ENCODE data around the gene AGPAT2. TPM values are rescaled to one million over a fixed set of nuclear protein-coding genes. Genes with fewer than 3 reads are reported as not detected.

AGPAT2 gene
- total and polyA plus RNA-seq, 2 donors (not counting 1 experiment from before 2014, with no cell fraction given): 25.1 to 28.4 TPM

DNA sequence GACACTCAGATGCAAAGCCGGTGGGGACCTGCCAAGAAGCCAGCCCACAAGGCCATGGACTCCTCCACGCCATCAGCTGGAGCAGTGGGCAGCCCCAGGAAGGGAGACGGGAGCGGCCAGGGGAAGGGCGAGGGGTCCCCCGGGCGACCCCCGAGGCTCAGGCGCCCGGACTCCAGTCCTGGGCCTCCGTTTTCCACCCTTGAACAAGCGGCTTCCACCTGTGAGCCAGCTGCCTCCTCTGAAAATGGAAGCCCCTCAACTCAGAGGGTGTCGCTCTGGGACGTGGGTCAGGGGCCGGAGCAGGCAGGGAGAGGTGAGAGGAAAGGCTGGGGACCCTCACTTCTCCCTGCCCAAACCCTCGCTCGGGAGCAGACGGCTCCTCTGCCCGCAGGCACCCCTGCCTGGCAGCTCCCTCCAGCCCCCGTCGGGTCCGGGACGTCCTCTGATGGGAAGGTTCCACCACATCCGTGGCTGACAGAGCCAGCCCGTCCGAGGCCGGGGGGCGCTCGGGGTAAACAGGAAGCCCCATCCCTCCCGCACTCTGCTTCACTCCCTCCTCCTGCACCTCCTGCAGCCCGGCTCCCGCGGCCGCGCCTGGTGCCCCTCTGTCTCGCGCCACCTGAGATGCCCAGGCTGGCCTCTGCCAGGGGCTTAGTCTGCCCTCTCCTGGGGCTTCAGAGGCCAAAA lies 28.3 kb downstream of the AGPAT2 start:
- H3K4me1 Mint-ChIP-seq: peaks cover 29% of the 10 kb centered on the region

More for the DNA sequence above, 28.3 kb downstream of the AGPAT2 start:
- peak; percentile 44 for DNase-seq
- ChIA-PET CTCF (no interaction called here), POLR2A (no interaction called here)
- no peak overlapping the region for H2AFZ ChIP-seq (ENCODE audit: insufficient read depth, low read depth, low read length, poor library complexity, severe bottlenecking)
- no peak overlapping the region for H3K9ac ChIP-seq (ENCODE audit: low read length)
- H3K4me3 ChIP-seq (ENCODE audit: control extremely low read depth in 1 of 5, extremely low read depth in 1 of 5, insufficient read depth in 1 of 5, low read depth in 2 of 5, low read length in 4 of 5): no peak overlapping the region
- peaks cover 46 to 50% of the 10 kb centered on the region in 2 donors for H3K4me1 ChIP-seq (ENCODE audit: control insufficient read depth in 2 of 2, insufficient read depth in 2 of 2, low read length in 2 of 2)
- H3K9me3 Mint-ChIP-seq (ENCODE audit: insufficient read depth): no peaks in the 10 kb centered on the region
- no peaks in the 10 kb centered on the region for H4K20me1 ChIP-seq (ENCODE audit: control insufficient read depth, insufficient read depth, low read length, poor library complexity, severe bottlenecking)
- peaks cover 0 to 39% (median 0%) of the 10 kb centered on the region in 3 donors for H3K9me3 ChIP-seq (ENCODE audit: control extremely low read depth in 1 of 3, control insufficient read depth in 2 of 3, insufficient read depth in 1 of 3, low read length in 2 of 3)
- H3K27me3 Mint-ChIP-seq: peaks cover 36% of the 10 kb centered on the region
- no peak overlapping the region for H3K27ac ChIP-seq (ENCODE audit: low read length in 2 of 2)
- H3K79me2 ChIP-seq (ENCODE audit: control insufficient read depth, insufficient read depth, low read length): no peaks in the 10 kb centered on the region
- ATAC-seq (ENCODE audit: low read depth): no peak
- TF ChIP-seq, protein P1, sequence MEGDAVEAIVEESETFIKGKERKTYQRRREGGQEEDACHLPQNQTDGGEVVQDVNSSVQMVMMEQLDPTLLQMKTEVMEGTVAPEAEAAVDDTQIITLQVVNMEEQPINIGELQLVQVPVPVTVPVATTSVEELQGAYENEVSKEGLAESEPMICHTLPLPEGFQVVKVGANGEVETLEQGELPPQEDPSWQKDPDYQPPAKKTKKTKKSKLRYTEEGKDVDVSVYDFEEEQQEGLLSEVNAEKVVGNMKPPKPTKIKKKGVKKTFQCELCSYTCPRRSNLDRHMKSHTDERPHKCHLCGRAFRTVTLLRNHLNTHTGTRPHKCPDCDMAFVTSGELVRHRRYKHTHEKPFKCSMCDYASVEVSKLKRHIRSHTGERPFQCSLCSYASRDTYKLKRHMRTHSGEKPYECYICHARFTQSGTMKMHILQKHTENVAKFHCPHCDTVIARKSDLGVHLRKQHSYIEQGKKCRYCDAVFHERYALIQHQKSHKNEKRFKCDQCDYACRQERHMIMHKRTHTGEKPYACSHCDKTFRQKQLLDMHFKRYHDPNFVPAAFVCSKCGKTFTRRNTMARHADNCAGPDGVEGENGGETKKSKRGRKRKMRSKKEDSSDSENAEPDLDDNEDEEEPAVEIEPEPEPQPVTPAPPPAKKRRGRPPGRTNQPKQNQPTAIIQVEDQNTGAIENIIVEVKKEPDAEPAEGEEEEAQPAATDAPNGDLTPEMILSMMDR (IDR thresholded peaks at IDR 0.05): no peak
- peak; percentile 48 for TF ChIP-seq EZH2 (IDR thresholded peaks at IDR 0.05; ENCODE audit: borderline replicate concordance, insufficient read depth, low read depth, low read length, poor library complexity, severe bottlenecking)
- intact Hi-C loops (cut with micrococcal nuclease): no loop called here
- peak overlapping the region; percentile 23 for H3K4me2 ChIP-seq (replicated peaks; ENCODE audit: low read depth, low read length, poor library complexity, severe bottlenecking)
- H3K36me3 ChIP-seq (replicated peaks in 1 of 2; ENCODE audit: control extremely low read depth in 1 of 2, control insufficient read depth in 1 of 2, extremely low read depth in 1 of 2, insufficient read depth in 2 of 2, low read length in 1 of 2): no peaks in the 10 kb centered on the region
- no peak overlapping the region for H3K4me3 Mint-ChIP-seq
- no peak overlapping the region for H3K27ac Mint-ChIP-seq
- 1% methylated on average over 35 of the region's 37 CpGs for WGBS (ENCODE audit: insufficient coverage)
- peaks cover 0 to 97% (median 57%) of the 10 kb centered on the region in 4 experiments for H3K27me3 ChIP-seq (replicated peaks in 1 of 4; ENCODE audit: control extremely low read depth in 1 of 4, control insufficient read depth in 3 of 4, insufficient read depth in 4 of 4, low read length in 3 of 4)

All from B cell (primary cell).